ENCODE data around the gene SERPINC1.
"Not testable (repeated sequence)": the region's sequence is repeated elsewhere in the genome, so short reads cannot be mapped to it uniquely, and the experiment has no call there.

The SERPINC1 gene

DNA sequence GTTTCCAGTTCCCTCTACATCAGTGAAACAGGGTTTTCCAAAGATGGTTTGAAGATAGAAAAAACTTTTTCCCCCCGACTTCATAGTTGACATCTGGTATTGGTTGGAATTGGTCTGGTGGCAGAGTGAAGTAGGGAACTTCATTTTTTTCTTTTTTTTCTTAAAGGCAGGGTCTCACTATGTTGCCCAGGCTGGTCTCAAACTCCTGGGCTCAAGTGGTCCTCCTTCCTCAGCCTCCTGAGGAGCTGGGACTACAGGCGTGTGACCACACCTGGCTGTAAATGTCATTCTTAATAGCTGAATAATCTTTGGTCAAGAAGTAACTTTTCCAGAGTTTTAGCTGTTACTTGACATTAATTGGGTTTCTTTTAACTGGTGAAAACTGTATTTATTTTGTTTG, 27.2 kb downstream of the SERPINC1 start:
- DNase-seq: no peak

GRCh38 chr1:173888749-173889148, 28.4 kb downstream of the SERPINC1 start:
- no peak for DNase-seq

- DNase-seq: no peak
Observed at GRCh38 chr1:173887627-173888026, 29.5 kb downstream of the SERPINC1 start.

DNA sequence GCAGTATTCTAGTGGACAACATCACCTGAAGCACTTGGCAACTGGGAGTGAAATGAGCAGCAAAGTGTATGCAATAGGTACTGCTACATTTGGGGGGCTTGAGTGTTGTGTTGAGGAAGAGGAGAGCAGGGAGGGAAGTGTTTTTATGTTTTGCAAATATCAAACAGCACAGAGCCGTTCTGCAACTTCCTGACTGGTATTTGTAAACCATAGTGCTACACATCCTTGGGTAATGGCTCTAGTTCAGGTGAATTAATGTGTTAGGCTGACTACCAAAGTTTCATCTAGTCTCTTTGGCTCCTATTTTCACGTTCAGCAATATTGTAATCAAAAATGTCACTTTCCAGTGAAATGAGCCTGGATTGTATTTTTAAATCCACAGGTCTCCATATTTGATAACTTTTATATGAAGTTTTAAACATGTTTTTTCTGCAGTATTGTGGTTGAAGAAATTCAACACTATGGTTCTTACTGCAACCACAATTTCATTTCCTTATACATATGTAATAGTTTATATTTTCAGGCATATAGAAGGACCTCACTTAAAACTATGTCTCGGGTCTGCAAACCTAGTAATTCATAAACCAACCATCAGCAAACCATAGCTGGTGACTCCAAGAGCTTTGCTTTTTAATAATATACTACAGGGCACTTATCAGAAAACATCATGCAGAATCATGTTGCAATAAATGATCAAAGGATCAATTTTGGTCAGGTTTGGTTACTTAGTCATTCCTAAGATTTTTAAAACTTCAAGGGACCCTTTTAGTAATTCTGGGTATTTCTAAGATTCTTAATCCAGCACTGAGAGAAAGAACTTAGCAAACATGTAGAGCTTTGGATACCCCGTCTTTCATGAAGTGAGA, 30.1 kb downstream of the SERPINC1 start:
- DNase-seq: no peak

- DNase-seq: no peak
Observed at GRCh38 chr1:173884701-173885100, 32.4 kb downstream of the SERPINC1 start.

- not testable (repeated sequence) for DNase-seq
Observed at GRCh38 chr1:173881117-173881516, 36.0 kb downstream of the SERPINC1 start.

- DNase-seq: no peak
Observed at GRCh38 chr1:173878251-173878650, 38.9 kb downstream of the SERPINC1 start.

DNA sequence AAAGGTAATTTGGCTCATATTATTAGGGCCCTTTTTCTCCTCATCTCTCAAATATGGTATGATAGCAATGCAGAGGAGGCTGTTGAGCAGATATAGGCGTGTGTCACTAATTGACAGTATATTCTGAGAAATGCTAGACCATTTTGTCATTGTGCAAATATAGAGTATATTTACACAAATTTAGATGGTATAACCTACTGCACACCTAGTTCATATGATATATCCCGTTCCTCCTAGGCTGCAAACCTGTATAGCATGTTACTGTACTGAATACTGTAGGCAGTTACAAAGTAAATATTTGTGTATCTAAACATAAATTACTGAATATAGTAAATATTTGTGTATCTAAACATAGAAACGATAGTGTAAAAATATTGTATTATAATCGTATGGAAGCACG, 40.4 kb downstream of the SERPINC1 start:
- no peak for DNase-seq

DNA sequence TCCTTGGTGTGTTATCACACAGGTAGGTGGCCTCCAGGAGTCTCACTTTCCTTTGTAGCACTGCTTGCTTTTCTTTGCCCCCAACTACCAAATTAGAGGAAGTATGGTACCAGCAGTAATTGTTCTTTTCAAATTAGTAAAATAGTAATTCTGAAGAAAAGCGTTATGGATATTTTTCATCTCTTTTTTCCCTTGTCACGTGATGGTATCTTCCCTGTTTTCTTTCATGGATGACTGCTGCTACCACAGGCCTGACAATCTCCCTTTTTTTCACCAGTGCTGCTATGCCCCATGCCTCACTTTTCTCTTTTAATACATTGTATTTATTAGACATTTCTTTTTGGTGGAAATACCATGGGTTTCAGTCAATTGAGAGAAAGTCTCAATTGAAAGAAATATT, 45.6 kb downstream of the SERPINC1 start:
- no peak for DNase-seq

DNA sequence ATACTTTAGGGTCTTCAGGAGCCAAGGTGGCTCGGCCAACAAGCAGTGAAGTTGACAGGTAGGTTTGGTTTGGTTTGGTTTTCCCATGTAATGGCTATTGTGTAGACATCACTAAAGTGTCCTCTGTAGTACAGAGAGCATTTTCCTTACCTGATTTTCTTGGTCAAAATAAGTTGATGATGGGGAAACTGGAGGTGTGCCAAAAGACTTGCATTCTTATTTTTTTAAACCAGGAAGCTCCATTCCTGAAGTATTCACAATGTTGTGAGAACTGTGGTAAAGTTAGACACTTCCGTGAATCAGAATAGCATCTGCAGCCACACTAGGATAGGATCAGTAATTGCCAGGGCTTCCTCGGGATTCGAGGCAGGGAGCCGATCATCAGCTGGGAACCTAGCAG, 46.0 kb downstream of the SERPINC1 start:
- DNase-seq: no peak

GRCh38 chr1:173870252-173871075, 46.7 kb downstream of the SERPINC1 start:
- peak; percentile 40 for DNase-seq

GRCh38 chr1:173869021-173869359, 48.1 kb downstream of the SERPINC1 start:
- DNase-seq: no peak

- peak; percentile 98 for DNase-seq
Observed at GRCh38 chr1:173868266-173869020, 48.7 kb downstream of the SERPINC1 start, which contains the start of gene ZBTB37. Gene ZBTB37 (plus strand): TSS chr1:173868380. CDS start chr1:173870226, 1,846 bp downstream.

- DNase-seq: peak; percentile 100
Observed at GRCh38 chr1:173867753-173868265, 49.3 kb downstream of the SERPINC1 start, which contains the start of gene GAS5. Gene GAS5 (minus strand): TSS chr1:173867989.

GRCh38 chr1:173867141-173867752, 49.9 kb downstream of the SERPINC1 start:
- DNase-seq: peak; percentile 66

GRCh38 chr1:173866413-173867115, 50.6 kb downstream of the SERPINC1 start:
- DNase-seq: peak; percentile 11

- no peak for DNase-seq
Observed at GRCh38 chr1:173865468-173866164, 51.5 kb downstream of the SERPINC1 start.

DNA sequence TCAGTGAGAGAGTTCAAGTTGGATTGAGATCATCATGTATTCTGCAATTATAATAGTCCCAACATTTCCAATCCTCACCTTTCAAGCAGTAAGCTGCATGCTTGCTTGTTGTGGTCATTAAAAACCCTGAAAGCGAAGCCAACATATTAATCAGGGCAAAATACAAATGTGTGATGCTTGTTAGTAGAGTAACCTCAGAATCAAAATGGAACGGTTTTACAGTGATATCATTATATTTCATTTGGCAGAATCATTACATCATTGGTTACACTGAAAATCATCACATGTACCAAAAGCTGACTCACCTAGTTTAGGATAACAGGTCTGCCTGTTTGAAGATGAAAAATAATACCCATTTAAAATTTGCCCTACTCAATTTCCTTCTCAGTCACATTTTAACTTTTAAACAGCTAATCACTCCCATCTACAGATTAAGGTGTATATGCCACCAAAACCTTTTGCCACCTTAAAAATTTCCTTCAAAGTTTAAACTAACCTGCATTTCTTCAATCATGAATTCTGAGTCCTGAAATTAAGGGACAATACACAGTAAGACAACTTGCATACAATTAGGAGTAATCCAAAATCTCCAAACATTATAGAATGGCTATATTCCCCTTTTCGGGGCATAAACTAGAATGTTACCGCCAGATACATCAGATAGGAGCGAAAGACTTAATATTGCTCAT, 52.8 kb downstream of the SERPINC1 start:
- no peak for DNase-seq

- peak; percentile 16 for DNase-seq
Observed at GRCh38 chr1:173863224-173864161, 53.6 kb downstream of the SERPINC1 start.

Measured in stimulated activated CD4-positive, alpha-beta T cell treated with anti-CD3 and anti-CD28 coated beads, Interleukin-15, amount 100 ng/mL, for 24 hours (primary cell).